ENCODE measurements around the gene TRAF7. TPM values are rescaled to one million over a fixed set of nuclear protein-coding genes. Genes with fewer than 3 reads are reported as not detected.

TRAF7 gene
- total and polyA plus RNA-seq, 2 of the 13 experiments (the other 11 are each of a cell fraction or from before 2014, with no cell fraction given) = 47.9 to 65.6 TPM

- TF ChIP-seq IKZF4 (CRISPR knock-in tag; IDR thresholded peaks at IDR 0.05; ENCODE audit: borderline replicate concordance, low read depth, not compliant biosample characterization) (peak; percentile 36), MTA3 (CRISPR knock-in tag; IDR thresholded peaks at IDR 0.05) (no peak), ESRRA (CRISPR knock-in tag; IDR thresholded peaks at IDR 0.05; ENCODE audit: low read depth) (no peak), CSRNP1 (CRISPR knock-in tag; IDR thresholded peaks at IDR 0.05) (no peak), ZNF138 (CRISPR knock-in tag; IDR thresholded peaks at IDR 0.05; ENCODE audit: low read depth) (no peak), ZSCAN25 (CRISPR knock-in tag; IDR thresholded peaks at IDR 0.05) (no peak), KAT7 (CRISPR knock-in tag; IDR thresholded peaks at IDR 0.05; ENCODE audit: borderline replicate concordance) (no peak), FOXC1 (CRISPR knock-in tag; IDR thresholded peaks at IDR 0.05; ENCODE audit: borderline replicate concordance) (no peak), ZNF33B (CRISPR knock-in tag; IDR thresholded peaks at IDR 0.05) (no peak), CAMTA2 (CRISPR knock-in tag; IDR thresholded peaks at IDR 0.05; ENCODE audit: borderline replicate concordance) (no peak; the same call in 1 of the 2 replicates), ZNF143 (CRISPR knock-in tag; IDR thresholded peaks at IDR 0.05) (no peak), ZNF678 (CRISPR knock-in tag; IDR thresholded peaks at IDR 0.05) (0 out of 2 replicates have a peak, but pooled peaks have one; percentile 39), FLYWCH1 (CRISPR knock-in tag; IDR thresholded peaks at IDR 0.05) (no peak), KLF12 (CRISPR knock-in tag; IDR thresholded peaks at IDR 0.05; ENCODE audit: borderline replicate concordance) (peak; percentile 13; the same call in 1 of the 2 replicates), SNAI1 (CRISPR knock-in tag; IDR thresholded peaks at IDR 0.05; ENCODE audit: borderline replicate concordance) (0 out of 2 replicates have a peak, but pooled peaks have one; percentile 27), ZNF724P (CRISPR knock-in tag; IDR thresholded peaks at IDR 0.05; ENCODE audit: borderline replicate concordance) (no peak), ZSCAN9 (CRISPR knock-in tag; IDR thresholded peaks at IDR 0.05; ENCODE audit: borderline replicate concordance) (0 out of 2 replicates have a peak, but pooled peaks have one; percentile 11), BORCS8-MEF2B (CRISPR knock-in tag; IDR thresholded peaks at IDR 0.05) (no peak), ZNF709 (CRISPR knock-in tag; IDR thresholded peaks at IDR 0.05) (no peak), ZNF235 (CRISPR knock-in tag; IDR thresholded peaks at IDR 0.05; ENCODE audit: borderline replicate concordance) (peak; percentile 31; the same call in 1 of the 2 replicates), ZMAT5 (CRISPR knock-in tag; IDR thresholded peaks at IDR 0.05; ENCODE audit: borderline replicate concordance, low read depth) (no peak), HDAC1 (CRISPR knock-in tag; IDR thresholded peaks at IDR 0.05) (peak; percentile 59), ZNF232 (CRISPR knock-in tag; IDR thresholded peaks at IDR 0.05; ENCODE audit: borderline replicate concordance) (no peak), ZNF747 (CRISPR knock-in tag; IDR thresholded peaks at IDR 0.05; ENCODE audit: borderline replicate concordance) (no peak), KDM1A (CRISPR knock-in tag; IDR thresholded peaks at IDR 0.05) (no peak), PAXIP1 (CRISPR knock-in tag; conservative IDR thresholded peaks at IDR 0.05) (0 out of 2 replicates have a peak, but pooled peaks have one; percentile 45)
These were observed 7.8 kb downstream of the TRAF7 start (continued) for GRCh38 chr16:2163211-2163881.
